ENCODE data around the gene FAM53C. TPM values are rescaled to one million over a fixed set of nuclear protein-coding genes. Genes with fewer than 3 reads are reported as not detected.

The FAM53C gene
- total and polyA plus RNA-seq, 10 of the 15 experiments (the other 5 are each of a cell fraction or from before 2014, with no cell fraction given): 8.0 to 31.3 (median 24.0) TPM

- TF ChIP-seq RELB (IDR thresholded peaks at IDR 0.05; ENCODE audit: low read depth): no peak
- TF ChIP-seq HCFC1 (IDR thresholded peaks at IDR 0.05; ENCODE audit: low read length): no peak
- TF ChIP-seq E4F1 (IDR thresholded peaks at IDR 0.05; ENCODE audit: borderline replicate concordance, partially characterized antibody): no peak
- TF ChIP-seq RCOR1 (conservative IDR thresholded peaks at IDR 0.05; ENCODE audit: low read depth, low read length): no peak
- TF ChIP-seq SUZ12 (IDR thresholded peaks at IDR 0.05; ENCODE audit: unreplicated experiment): no peak
- no peak for TF ChIP-seq BCL11A (IDR thresholded peaks at IDR 0.05; ENCODE audit: low read depth, low read length)
- TF ChIP-seq ZNF207 (IDR thresholded peaks at IDR 0.05; ENCODE audit: borderline replicate concordance): no peak
- TF ChIP-seq NFXL1 (IDR thresholded peaks at IDR 0.05; ENCODE audit: borderline replicate concordance): no peak
- TF ChIP-seq PBX3 (IDR thresholded peaks at IDR 0.05; ENCODE audit: insufficient replicate concordance, low read depth, low read length): peak; percentile 87
- TF ChIP-seq IRF5 (IDR thresholded peaks at IDR 0.05; ENCODE audit: borderline replicate concordance): no peak
- peak; percentile 72 for TF ChIP-seq FOXK2 (IDR thresholded peaks at IDR 0.05)
- peak; percentile 43; the same call in 1 of the 2 replicates for TF ChIP-seq IRF4 (IDR thresholded peaks at IDR 0.05; ENCODE audit: low read depth, low read length)
- TF ChIP-seq ZZZ3 (IDR thresholded peaks at IDR 0.05; ENCODE audit: control insufficient read depth, insufficient read length, low read depth): no peak
- TF ChIP-seq SUPT20H (IDR thresholded peaks at IDR 0.05; ENCODE audit: borderline replicate concordance, control insufficient read depth, low read depth, low read length): no peak
- TF ChIP-seq RAD21 (IDR thresholded peaks at IDR 0.05; ENCODE audit: insufficient read depth, low read depth, low read length): no peak
- TF ChIP-seq MYC (IDR thresholded peaks at IDR 0.05; ENCODE audit: insufficient read depth, insufficient read length, insufficient replicate concordance, low read length, severe bottlenecking): no peak
- 0 out of 4 replicates have a peak, but pooled peaks of 1 of the 2 experiments have one; percentile 7 for TF ChIP-seq BHLHE40 (IDR thresholded peaks at IDR 0.05; ENCODE audit: borderline replicate concordance in 1 of 2, low read depth in 2 of 2, low read length in 1 of 2)
- no peak for TF ChIP-seq ESRRA (IDR thresholded peaks at IDR 0.05; ENCODE audit: low read length)
- no peak for TF ChIP-seq FOXM1 (IDR thresholded peaks at IDR 0.05; ENCODE audit: low read depth, low read length)
- TF ChIP-seq SIN3A (IDR thresholded peaks at IDR 0.05; ENCODE audit: low read depth, low read length): peak; percentile 46; the same call in 1 of the 2 replicates
- TF ChIP-seq BRCA1 (IDR thresholded peaks at IDR 0.05; ENCODE audit: low read depth, low read length): no peak
- no peak for TF ChIP-seq RBBP5 (conservative IDR thresholded peaks at IDR 0.05)
- peak; percentile 97 for TF ChIP-seq PKNOX1 (IDR thresholded peaks at IDR 0.05)
- no peak for TF ChIP-seq CEBPB (IDR thresholded peaks at IDR 0.05; ENCODE audit: borderline replicate concordance in 1 of 2, low read depth in 2 of 2, low read length in 2 of 2)
Observed at GRCh38 chr5:138354926-138355378, 16.9 kb downstream of the FAM53C start (continued).

Data from GM12878 (cell line).